ENCODE measurements around the gene PGAP6. TPM values are rescaled to one million over a fixed set of nuclear protein-coding genes. Genes with fewer than 3 reads are reported as not detected.
"Not testable (repeated sequence)": the region's sequence is repeated elsewhere in the genome, so short reads cannot be mapped to it uniquely, and the experiment has no call there.

Gene PGAP6
- total and polyA plus RNA-seq, 12 donors, result 18.2 to 66.7 (median 42.3) TPM

- 63 to 70% (median 67%) methylated on average over 7 of the region's 7 CpGs for WGBS, 4 donors
- Histone ChIP-seq H3K36me3 (replicated peaks in 1 of 2) (no peaks in the 10 kb centered on the region), H3K27ac (no peak overlapping the region), H3K4me3 (no peak overlapping the region), H3K27me3 (no peaks in the 10 kb centered on the region), H3K9me3 (replicated peaks in 1 of 3) (no peaks in the 10 kb centered on the region), H3K4me1 (replicated peaks in 1 of 2) (peaks cover 22 to 23% of the 10 kb centered on the region in 2 donors)
- DNase-seq, result peak in 6 of 7 donors; percentile 51 to 77 (median 69)
- intact Hi-C loops (cut with DNase I), result loop anchor here in 1 of 2 donors (10.0 kb wide), 1 partner anchor 133 kb away; the partner anchor contains the start of gene CAPN15
- TF ChIP-seq POLR2A (IDR thresholded peaks at IDR 0.05) (no peak), CTCF (IDR thresholded peaks at IDR 0.05) (peak; percentile 49 to 80 (median 57))
These were observed 10.1 kb upstream of the PGAP6 start for GRCh38 chr16:391885-392335.

GRCh38 chr16:389352-389751 lies 7.6 kb upstream of the PGAP6 start:
- Histone ChIP-seq H3K9me3 (replicated peaks in 1 of 3) (no peaks in the 10 kb centered on the region), H3K4me1 (replicated peaks in 1 of 2) (peaks cover 11 to 15% of the 10 kb centered on the region in 2 donors), H3K36me3 (replicated peaks in 1 of 2) (no peaks in the 10 kb centered on the region), H3K27ac (no peak overlapping the region), H3K27me3 (no peaks in the 10 kb centered on the region), H3K4me3 (no peak overlapping the region)
- intact Hi-C loops (cut with DNase I), result no loop called here
- no peak for DNase-seq
- no peak for TF ChIP-seq POLR2A (IDR thresholded peaks at IDR 0.05)
- TF ChIP-seq CTCF (IDR thresholded peaks at IDR 0.05), result no peak
- 63 to 80% (median 69%) methylated on average over 8 to 10 of the region's 10 CpGs for WGBS, 4 donors

GRCh38 chr16:387761-388666 lies 6.2 kb upstream of the PGAP6 start:
- TF ChIP-seq CTCF (IDR thresholded peaks at IDR 0.05), result peak in 2 of 6 experiments; percentile 23 to 29
- peak in 1 of 2 donors; percentile 52 for TF ChIP-seq POLR2A (IDR thresholded peaks at IDR 0.05)
- H3K9me3 ChIP-seq (replicated peaks in 1 of 3); H3K36me3 ChIP-seq (replicated peaks in 1 of 2); H3K27me3 ChIP-seq; intact Hi-C loops (cut with DNase I): not testable (repeated sequence)
- WGBS, 4 donors, result 27 to 33% (median 29%) methylated on average over 20 of the region's 20 CpGs
- peaks cover 22 to 24% of the 10 kb centered on the region in 2 donors for H3K4me1 ChIP-seq (replicated peaks in 1 of 2)
- peak overlapping the region in 1 of 4 donors; percentile 32 for H3K4me3 ChIP-seq
- peak in 5 of 7 donors; percentile 66 to 81 (median 75) for DNase-seq
- H3K27ac ChIP-seq, result peak overlapping the region; percentile 46 to 75 (median 68)

GRCh38 chr16:386641-387156 lies 4.9 kb upstream of the PGAP6 start:
- Histone ChIP-seq H3K27me3 (no peaks in the 10 kb centered on the region), H3K9me3 (replicated peaks in 1 of 3) (no peaks in the 10 kb centered on the region), H3K27ac (peak overlapping the region in 2 of 5 donors; percentile 43 to 62), H3K4me1 (replicated peaks in 1 of 2) (peaks cover 23 to 31% of the 10 kb centered on the region in 2 donors), H3K4me3 (no peak overlapping the region), H3K36me3 (replicated peaks in 1 of 2) (no peaks in the 10 kb centered on the region)
- WGBS, 4 donors, result 52 to 77% (median 72%) methylated on average over 19 of the region's 19 CpGs
- no peak for TF ChIP-seq CTCF (IDR thresholded peaks at IDR 0.05)
- TF ChIP-seq POLR2A (IDR thresholded peaks at IDR 0.05), result no peak
- peak in 1 of 7 donors; percentile 43 for DNase-seq
- intact Hi-C loops (cut with DNase I), result no loop called here

Measured in adrenal gland (tissue), 12 donors.